Trophoblast cell (in vitro differentiated cells and primary cell): ENCODE data around the gene PAXX.

Experiments used
- DNase-seq, 2 donors: peaks; one replicate each; pipeline ENCODE4 v3.0.0-alpha.2; 2016
- H2AFZ ChIP-seq: 2 replicates; pipeline ENCODE4 v1.6.1; 2013; ENCODE audit warnings: low read length, moderate library complexity, mild to moderate bottlenecking; ENCODE audit not compliant: insufficient read depth, poor library complexity
- H2AK5ac ChIP-seq: 2 replicates; pipeline ENCODE4 v1.6.1; 2013; ENCODE audit warnings: mild to moderate bottlenecking, low read length
- H2BK120ac ChIP-seq: 2 replicates; pipeline ENCODE4 v1.6.1; 2013; ENCODE audit warnings: low read length, mild to moderate bottlenecking, moderate library complexity; ENCODE audit not compliant: insufficient read depth, poor library complexity
- H2BK12ac ChIP-seq: 2 replicates; pipeline ENCODE4 v1.6.1; 2013; ENCODE audit warnings: mild to moderate bottlenecking, low read length, moderate library complexity
- H2BK5ac ChIP-seq: 2 replicates; pipeline ENCODE4 v1.6.1; 2013; ENCODE audit warnings: low read length, low read depth, moderate library complexity, mild to moderate bottlenecking; ENCODE audit not compliant: poor library complexity
- H3K14ac ChIP-seq: 2 replicates; pipeline ENCODE4 v1.6.1; 2013; ENCODE audit warnings: mild to moderate bottlenecking, low read length
- H3K18ac ChIP-seq: 2 replicates; pipeline ENCODE4 v1.6.1; 2013; ENCODE audit warnings: mild to moderate bottlenecking, low read length
- H3K23ac ChIP-seq: 2 replicates; pipeline ENCODE4 v1.6.1; 2013; ENCODE audit warnings: low read length
- H3K27ac ChIP-seq: 2 replicates; pipeline ENCODE4 v1.5.1; 2013; ENCODE audit warnings: low read depth, mild to moderate bottlenecking, inconsistent platforms, low read length, moderate library complexity
- H3K27me3 ChIP-seq: 2 replicates; pipeline ENCODE4 v1.6.1; 2013; ENCODE audit warnings: inconsistent platforms, mild to moderate bottlenecking, low read length, moderate library complexity; ENCODE audit not compliant: insufficient read depth
- H3K36me3 ChIP-seq, 2 experiments: 1 replicate in 1 of 2; 2 replicates in 1 of 2; pipeline ENCODE4 v1.6.1; 2013; ENCODE audit warnings: low read length in 2 of 2, mild to moderate bottlenecking in 2 of 2, moderate library complexity in 1 of 2; ENCODE audit not compliant: insufficient read depth in 2 of 2, control insufficient read depth in 1 of 2
- H3K4ac ChIP-seq: 2 replicates; pipeline ENCODE4 v1.6.1; 2013; ENCODE audit warnings: low read depth, mild to moderate bottlenecking, low read length, moderate library complexity
- H3K4me1 ChIP-seq, 2 experiments: 1 replicate in 1 of 2; 2 replicates in 1 of 2; pipeline ENCODE4 v1.6.1; 2013; ENCODE audit warnings: low read length in 2 of 2, mild to moderate bottlenecking in 2 of 2, moderate library complexity in 1 of 2; ENCODE audit not compliant: insufficient read depth in 2 of 2, control insufficient read depth in 1 of 2
- H3K4me2 ChIP-seq: 2 replicates; pipeline ENCODE4 v1.6.1; 2013; ENCODE audit warnings: inconsistent platforms, mild to moderate bottlenecking, low read length, moderate library complexity
- H3K4me3 ChIP-seq: 2 replicates; pipeline ENCODE4 v1.5.1; 2013; ENCODE audit warnings: mild to moderate bottlenecking, low read depth, low read length, inconsistent platforms
- H3K79me1 ChIP-seq: one replicate; pipeline ENCODE4 v1.6.1; 2013; ENCODE audit warnings: low read length
- H3K79me2 ChIP-seq: 2 replicates; pipeline ENCODE4 v1.6.1; 2013; ENCODE audit warnings: low read length, mild to moderate bottlenecking; ENCODE audit not compliant: control insufficient read depth, insufficient read depth, poor library complexity
- H3K9ac ChIP-seq: 2 replicates; pipeline ENCODE4 v1.6.1; 2013; ENCODE audit warnings: mild to moderate bottlenecking, low read length
- H3K9me3 ChIP-seq: 2 replicates; pipeline ENCODE4 v1.6.1; 2013; ENCODE audit warnings: low read depth, mild to moderate bottlenecking, control low read depth, inconsistent platforms, low read length; ENCODE audit not compliant: insufficient read depth
- H4K12ac ChIP-seq: 2 replicates; pipeline ENCODE4 v1.6.1; 2013; ENCODE audit warnings: low read depth, mild to moderate bottlenecking, low read length, moderate library complexity
- H4K8ac ChIP-seq: 2 replicates; pipeline ENCODE4 v1.6.1; 2013; ENCODE audit warnings: low read depth, mild to moderate bottlenecking, low read length, moderate library complexity
- H4K91ac ChIP-seq: one replicate; pipeline ENCODE4 v1.6.1; 2013; ENCODE audit warnings: low read depth, mild to moderate bottlenecking, low read length, moderate library complexity
- WGBS: extraction: QIAGEN DNeasy Blood & Tissue Kit; methylation state at CpG from one replicate; pipeline ENCODE4 v1.1.7; 2013; ENCODE audit warnings: missing lambda C conversion rate; ENCODE audit not compliant: insufficient read length, insufficient coverage; ENCODE audit errors: extremely low coverage; 5-methylcytosine and 5-hydroxymethylcytosine counted together

Gene PAXX

GRCh38 chr9:136978865-136979544 is 13.2 kb upstream of the PAXX start:
- Histone ChIP-seq H4K12ac (no peak overlapping the region), H2BK12ac (no peak overlapping the region), H3K36me3 (no peaks in the 10 kb centered on the region), H3K79me1 (no peaks in the 10 kb centered on the region), H3K4me3 (no peak overlapping the region), H4K91ac (no peak overlapping the region), H3K79me2 (no peaks in the 10 kb centered on the region), H3K27me3 (no peaks in the 10 kb centered on the region), H3K9me3 (peaks cover 5% of the 10 kb centered on the region), H3K4ac (no peak overlapping the region), H3K14ac (no peak overlapping the region), H3K27ac (no peak overlapping the region), H4K8ac (no peak overlapping the region), H3K18ac (no peak overlapping the region), H3K9ac (no peak overlapping the region), H2AK5ac (no peak overlapping the region), H2BK5ac (no peak overlapping the region), H3K4me2 (no peak overlapping the region), H2AFZ (no peak overlapping the region), H2BK120ac (no peak overlapping the region), H3K23ac (no peak overlapping the region), H3K4me1 (peaks cover 0 to 2% of the 10 kb centered on the region in 2 experiments)
- WGBS: no CpG with 5 or more reads among the region's 41 CpGs
- DNase-seq: no peak

GRCh38 chr9:136979769-136980587 is 12.2 kb upstream of the PAXX start:
- H2BK5ac ChIP-seq: no peak overlapping the region
- no CpG with 5 or more reads among the region's 26 CpGs for WGBS

GRCh38 chr9:136980669-136981478 is 11.3 kb upstream of the PAXX start:
- H3K36me3 ChIP-seq: no peaks in the 10 kb centered on the region
- H3K27ac ChIP-seq: no peak overlapping the region
- no peak for DNase-seq
- H3K9me3 ChIP-seq: peaks cover 5% of the 10 kb centered on the region
- peaks cover 7 to 12% of the 10 kb centered on the region in 2 experiments for H3K4me1 ChIP-seq
- no peak overlapping the region for H3K4me2 ChIP-seq
- no peak overlapping the region for H2BK120ac ChIP-seq
- H4K91ac ChIP-seq: no peak overlapping the region
- H2AK5ac ChIP-seq: no peak overlapping the region
- H3K4ac ChIP-seq: no peak overlapping the region
- peaks cover 3% of the 10 kb centered on the region for H3K79me1 ChIP-seq
- no peak overlapping the region for H2BK12ac ChIP-seq
- H3K79me2 ChIP-seq: no peaks in the 10 kb centered on the region
- H3K23ac ChIP-seq: no peak overlapping the region
- no peak overlapping the region for H2AFZ ChIP-seq
- H3K14ac ChIP-seq: no peak overlapping the region
- no CpG with 5 or more reads among the region's 16 CpGs for WGBS
- no peak overlapping the region for H3K9ac ChIP-seq
- H4K8ac ChIP-seq: no peak overlapping the region
- H2BK5ac ChIP-seq: no peak overlapping the region
- H4K12ac ChIP-seq: no peak overlapping the region
- H3K4me3 ChIP-seq: no peak overlapping the region
- no peak overlapping the region for H3K18ac ChIP-seq
- peaks cover 6% of the 10 kb centered on the region for H3K27me3 ChIP-seq

More at GRCh38 chr9:136979769-136980587, 12.2 kb upstream of the PAXX start:
- no peaks in the 10 kb centered on the region for H3K79me1 ChIP-seq
- H3K79me2 ChIP-seq: no peaks in the 10 kb centered on the region
- H3K9ac ChIP-seq: no peak overlapping the region
- H3K27me3 ChIP-seq: no peaks in the 10 kb centered on the region
- no peak overlapping the region for H4K12ac ChIP-seq
- H3K18ac ChIP-seq: no peak overlapping the region
- H3K4me2 ChIP-seq: no peak overlapping the region
- H2BK12ac ChIP-seq: no peak overlapping the region
- H3K4me1 ChIP-seq: peaks cover 1 to 6% of the 10 kb centered on the region in 2 experiments
- H3K4ac ChIP-seq: no peak overlapping the region
- no peak for DNase-seq
- no peak overlapping the region for H2BK120ac ChIP-seq
- no peaks in the 10 kb centered on the region for H3K36me3 ChIP-seq
- H3K9me3 ChIP-seq: peaks cover 5% of the 10 kb centered on the region
- no peak overlapping the region for H2AK5ac ChIP-seq
- H4K8ac ChIP-seq: no peak overlapping the region
- no peak overlapping the region for H3K4me3 ChIP-seq
- H3K14ac ChIP-seq: no peak overlapping the region
- H2AFZ ChIP-seq: no peak overlapping the region
- no peak overlapping the region for H4K91ac ChIP-seq
- H3K27ac ChIP-seq: no peak overlapping the region
- H3K23ac ChIP-seq: no peak overlapping the region

- H3K79me1 ChIP-seq: peaks cover 3% of the 10 kb centered on the region
- H3K4ac ChIP-seq: no peak overlapping the region
- no peak overlapping the region for H3K27ac ChIP-seq
- no peak overlapping the region for H2AFZ ChIP-seq
- no peak overlapping the region for H3K14ac ChIP-seq
- H3K4me2 ChIP-seq: no peak overlapping the region
- peaks cover 5% of the 10 kb centered on the region for H3K9me3 ChIP-seq
- no peak overlapping the region for H3K23ac ChIP-seq
- H2BK12ac ChIP-seq: no peak overlapping the region
- no peak overlapping the region for H3K18ac ChIP-seq
- no peak overlapping the region for H2BK120ac ChIP-seq
- no CpG with 5 or more reads among the region's 17 CpGs for WGBS
- peaks cover 9% of the 10 kb centered on the region for H3K27me3 ChIP-seq
- no peaks in the 10 kb centered on the region for H3K36me3 ChIP-seq
- H4K8ac ChIP-seq: no peak overlapping the region
- no peak overlapping the region for H2BK5ac ChIP-seq
- no peak overlapping the region for H4K12ac ChIP-seq
- H3K4me1 ChIP-seq: peaks cover 7 to 12% of the 10 kb centered on the region in 2 experiments
- H3K9ac ChIP-seq: no peak overlapping the region
- no peak overlapping the region for H2AK5ac ChIP-seq
- no peak overlapping the region for H4K91ac ChIP-seq
- no peak for DNase-seq
- H3K4me3 ChIP-seq: no peak overlapping the region
- H3K79me2 ChIP-seq: no peaks in the 10 kb centered on the region
These were observed 10.5 kb upstream of the PAXX start for GRCh38 chr9:136981588-136982231.
